ENCODE data around the gene MTHFR.

- TF ChIP-seq CTCF (conservative IDR thresholded peaks at IDR 0.05; ENCODE audit: low read depth, low read length): no peak
- no peak for TF ChIP-seq NFE2L2 (IDR thresholded peaks at IDR 0.05; ENCODE audit: low read depth, low read length)
- no peak for TF ChIP-seq POLR2A (IDR thresholded peaks at IDR 0.05; ENCODE audit: low read depth, low read length)
- no peak for TF ChIP-seq MAFK (IDR thresholded peaks at IDR 0.05; ENCODE audit: low read depth, low read length)
- no peak for TF ChIP-seq ELK1 (IDR thresholded peaks at IDR 0.05; ENCODE audit: borderline replicate concordance, low read depth, low read length)
- no peak for TF ChIP-seq BHLHE40 (IDR thresholded peaks at IDR 0.05; ENCODE audit: low read depth, low read length)
- TF ChIP-seq RFX5 (IDR thresholded peaks at IDR 0.05; ENCODE audit: low read depth, low read length): no peak
- no peak for TF ChIP-seq RAD21 (IDR thresholded peaks at IDR 0.05; ENCODE audit: low read length)
- no peak for TF ChIP-seq USF2 (IDR thresholded peaks at IDR 0.05; ENCODE audit: low read depth, low read length)
- TF ChIP-seq RCOR1 (IDR thresholded peaks at IDR 0.05; ENCODE audit: insufficient replicate concordance, low read length): no peak
- TF ChIP-seq MXI1 (IDR thresholded peaks at IDR 0.05; ENCODE audit: borderline replicate concordance, low read depth, low read length): no peak
- TF ChIP-seq FOS (IDR thresholded peaks at IDR 0.05; ENCODE audit: low read depth, low read length): no peak
Observed at GRCh38 chr1:11799099-11799498, 6.7 kb downstream of the MTHFR start.
